ENCODE measurements around the gene ARID2. TPM values are rescaled to one million over a fixed set of nuclear protein-coding genes. Genes with fewer than 3 reads are reported as not detected.

The ARID2 gene
- total and polyA plus RNA-seq, 2 of the 13 experiments (the other 11 are each of a cell fraction or from before 2014, with no cell fraction given) = 15.9 to 22.2 TPM

DNA sequence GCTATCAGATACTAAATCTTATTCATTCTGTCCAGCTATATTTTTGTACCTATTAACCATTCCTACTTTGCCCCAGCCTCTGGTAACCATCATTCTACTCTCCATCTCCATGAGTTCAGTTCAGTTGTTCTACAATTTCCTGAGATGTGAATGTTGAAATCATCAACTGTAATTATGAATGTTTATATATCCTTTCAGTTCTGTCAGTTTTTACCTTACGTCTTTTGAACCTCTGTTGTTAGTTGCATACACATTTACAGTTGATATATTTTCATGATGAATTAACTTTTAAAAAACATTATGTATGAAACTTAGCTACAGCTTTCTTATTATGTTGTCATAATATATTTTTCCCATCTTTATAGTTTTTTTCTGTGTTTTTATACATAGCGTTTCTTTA, 102.1 kb downstream of the ARID2 start:
- 100% methylated on average over 2 of the region's 2 CpGs for WGBS (ENCODE audit: low lambda C conversion rate)
- ATAC-seq (no peak), DNase-seq (ENCODE audit: low spot score) (no peak), FAIRE-seq (no peak)
- no peaks in the 10 kb centered on the region for H3K27me3 ChIP-seq (ENCODE audit: control insufficient read depth in 1 of 2, insufficient read depth in 2 of 2, low read length in 2 of 2)
- intact Hi-C loops (cut with micrococcal nuclease; ENCODE audit: unreplicated experiment) = loop anchor here (10.0 kb wide), 1 partner anchor 67 kb away; no protein-coding TSS in a partner anchor
- no peak overlapping the region for H3K9ac ChIP-seq (ENCODE audit: insufficient read depth, low read depth, low read length)
- H3K9me3 ChIP-seq (ENCODE audit: low read length) = no peaks in the 10 kb centered on the region
- BruUV-seq (replicated peaks) = no TSS peak
- peaks cover 4 to 12% of the 10 kb centered on the region in 2 experiments; a peak in 3 of 5 replicates for H3K36me3 ChIP-seq (replicated peaks in 1 of 2; ENCODE audit: control insufficient read depth in 1 of 2, insufficient read depth in 2 of 2, low read length in 2 of 2)
- no peak overlapping the region for H3K27ac ChIP-seq (ENCODE audit: extremely low read length, insufficient read depth, low read length)
- no peak overlapping the region for H3K4me2 ChIP-seq (ENCODE audit: low read depth, low read length)
- CTCF ChIA-PET (ENCODE audit: low intra/inter-chr PET ratio, low total read pairs) = no interaction called here
- POLR2A ChIA-PET = no interaction called here
- no peak overlapping the region for H2AFZ ChIP-seq (ENCODE audit: low read length)
- H3K4me3 ChIP-seq (replicated peaks in 1 of 3; ENCODE audit: insufficient read depth in 1 of 3, low read depth in 2 of 3, low read length in 3 of 3) = no peak overlapping the region
- in situ Hi-C loops (cut with HindIII; ENCODE audit: extremely low pct_ligation_motif_present, low pct_unique_long_range_greater_than_20kb) = no loop called here
- no peaks in the 10 kb centered on the region for H4K20me1 ChIP-seq (ENCODE audit: insufficient read depth, low read length)
- peaks cover 11% of the 10 kb centered on the region for H3K4me1 ChIP-seq (ENCODE audit: insufficient read depth, low read length)
- H3K79me2 ChIP-seq (ENCODE audit: insufficient read depth, low read length) = no peaks in the 10 kb centered on the region
- TF ChIP-seq, protein P1, sequence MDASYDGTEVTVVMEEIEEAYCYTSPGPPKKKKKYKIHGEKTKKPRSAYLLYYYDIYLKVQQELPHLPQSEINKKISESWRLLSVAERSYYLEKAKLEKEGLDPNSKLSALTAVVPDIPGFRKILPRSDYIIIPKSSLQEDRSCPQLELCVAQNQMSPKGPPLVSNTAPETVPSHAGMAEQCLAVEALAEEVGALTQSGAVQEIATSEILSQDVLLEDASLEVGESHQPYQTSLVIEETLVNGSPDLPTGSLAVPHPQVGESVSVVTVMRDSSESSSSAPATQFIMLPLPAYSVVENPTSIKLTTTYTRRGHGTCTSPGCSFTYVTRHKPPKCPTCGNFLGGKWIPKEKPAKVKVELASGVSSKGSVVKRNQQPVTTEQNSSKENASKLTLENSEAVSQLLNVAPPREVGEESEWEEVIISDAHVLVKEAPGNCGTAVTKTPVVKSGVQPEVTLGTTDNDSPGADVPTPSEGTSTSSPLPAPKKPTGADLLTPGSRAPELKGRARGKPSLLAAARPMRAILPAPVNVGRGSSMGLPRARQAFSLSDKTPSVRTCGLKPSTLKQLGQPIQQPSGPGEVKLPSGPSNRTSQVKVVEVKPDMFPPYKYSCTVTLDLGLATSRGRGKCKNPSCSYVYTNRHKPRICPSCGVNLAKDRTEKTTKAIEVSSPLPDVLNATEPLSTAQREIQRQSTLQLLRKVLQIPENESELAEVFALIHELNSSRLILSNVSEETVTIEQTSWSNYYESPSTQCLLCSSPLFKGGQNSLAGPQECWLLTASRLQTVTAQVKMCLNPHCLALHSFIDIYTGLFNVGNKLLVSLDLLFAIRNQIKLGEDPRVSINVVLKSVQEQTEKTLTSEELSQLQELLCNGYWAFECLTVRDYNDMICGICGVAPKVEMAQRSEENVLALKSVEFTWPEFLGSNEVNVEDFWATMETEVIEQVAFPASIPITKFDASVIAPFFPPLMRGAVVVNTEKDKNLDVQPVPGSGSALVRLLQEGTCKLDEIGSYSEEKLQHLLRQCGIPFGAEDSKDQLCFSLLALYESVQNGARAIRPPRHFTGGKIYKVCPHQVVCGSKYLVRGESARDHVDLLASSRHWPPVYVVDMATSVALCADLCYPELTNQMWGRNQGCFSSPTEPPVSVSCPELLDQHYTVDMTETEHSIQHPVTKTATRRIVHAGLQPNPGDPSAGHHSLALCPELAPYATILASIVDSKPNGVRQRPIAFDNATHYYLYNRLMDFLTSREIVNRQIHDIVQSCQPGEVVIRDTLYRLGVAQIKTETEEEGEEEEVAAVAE (CRISPR knock-in tag; IDR thresholded peaks at IDR 0.05; ENCODE audit: borderline replicate concordance) = no peak
- no peak for TF ChIP-seq ZNF335 (CRISPR knock-in tag; IDR thresholded peaks at IDR 0.05)
- TF ChIP-seq, protein P2, sequence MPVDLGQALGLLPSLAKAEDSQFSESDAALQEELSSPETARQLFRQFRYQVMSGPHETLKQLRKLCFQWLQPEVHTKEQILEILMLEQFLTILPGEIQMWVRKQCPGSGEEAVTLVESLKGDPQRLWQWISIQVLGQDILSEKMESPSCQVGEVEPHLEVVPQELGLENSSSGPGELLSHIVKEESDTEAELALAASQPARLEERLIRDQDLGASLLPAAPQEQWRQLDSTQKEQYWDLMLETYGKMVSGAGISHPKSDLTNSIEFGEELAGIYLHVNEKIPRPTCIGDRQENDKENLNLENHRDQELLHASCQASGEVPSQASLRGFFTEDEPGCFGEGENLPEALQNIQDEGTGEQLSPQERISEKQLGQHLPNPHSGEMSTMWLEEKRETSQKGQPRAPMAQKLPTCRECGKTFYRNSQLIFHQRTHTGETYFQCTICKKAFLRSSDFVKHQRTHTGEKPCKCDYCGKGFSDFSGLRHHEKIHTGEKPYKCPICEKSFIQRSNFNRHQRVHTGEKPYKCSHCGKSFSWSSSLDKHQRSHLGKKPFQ (CRISPR knock-in tag; IDR thresholded peaks at IDR 0.05; ENCODE audit: insufficient replicate concordance) = no peak
- TF ChIP-seq, protein P3, sequence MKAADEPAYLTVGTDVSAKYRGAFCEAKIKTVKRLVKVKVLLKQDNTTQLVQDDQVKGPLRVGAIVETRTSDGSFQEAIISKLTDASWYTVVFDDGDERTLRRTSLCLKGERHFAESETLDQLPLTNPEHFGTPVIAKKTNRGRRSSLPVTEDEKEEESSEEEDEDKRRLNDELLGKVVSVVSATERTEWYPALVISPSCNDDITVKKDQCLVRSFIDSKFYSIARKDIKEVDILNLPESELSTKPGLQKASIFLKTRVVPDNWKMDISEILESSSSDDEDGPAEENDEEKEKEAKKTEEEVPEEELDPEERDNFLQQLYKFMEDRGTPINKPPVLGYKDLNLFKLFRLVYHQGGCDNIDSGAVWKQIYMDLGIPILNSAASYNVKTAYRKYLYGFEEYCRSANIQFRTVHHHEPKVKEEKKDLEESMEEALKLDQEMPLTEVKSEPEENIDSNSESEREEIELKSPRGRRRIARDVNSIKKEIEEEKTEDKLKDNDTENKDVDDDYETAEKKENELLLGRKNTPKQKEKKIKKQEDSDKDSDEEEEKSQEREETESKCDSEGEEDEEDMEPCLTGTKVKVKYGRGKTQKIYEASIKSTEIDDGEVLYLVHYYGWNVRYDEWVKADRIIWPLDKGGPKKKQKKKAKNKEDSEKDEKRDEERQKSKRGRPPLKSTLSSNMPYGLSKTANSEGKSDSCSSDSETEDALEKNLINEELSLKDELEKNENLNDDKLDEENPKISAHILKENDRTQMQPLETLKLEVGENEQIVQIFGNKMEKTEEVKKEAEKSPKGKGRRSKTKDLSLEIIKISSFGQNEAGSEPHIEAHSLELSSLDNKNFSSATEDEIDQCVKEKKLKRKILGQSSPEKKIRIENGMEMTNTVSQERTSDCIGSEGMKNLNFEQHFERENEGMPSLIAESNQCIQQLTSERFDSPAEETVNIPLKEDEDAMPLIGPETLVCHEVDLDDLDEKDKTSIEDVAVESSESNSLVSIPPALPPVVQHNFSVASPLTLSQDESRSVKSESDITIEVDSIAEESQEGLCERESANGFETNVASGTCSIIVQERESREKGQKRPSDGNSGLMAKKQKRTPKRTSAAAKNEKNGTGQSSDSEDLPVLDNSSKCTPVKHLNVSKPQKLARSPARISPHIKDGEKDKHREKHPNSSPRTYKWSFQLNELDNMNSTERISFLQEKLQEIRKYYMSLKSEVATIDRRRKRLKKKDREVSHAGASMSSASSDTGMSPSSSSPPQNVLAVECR (CRISPR knock-in tag; IDR thresholded peaks at IDR 0.05; ENCODE audit: borderline replicate concordance) = no peak
- no peak for TF ChIP-seq MYNN (CRISPR knock-in tag; IDR thresholded peaks at IDR 0.05; ENCODE audit: low read depth)
- TF ChIP-seq PHF21A (CRISPR knock-in tag; IDR thresholded peaks at IDR 0.05) = no peak
- no peak for TF ChIP-seq CBX1 (IDR thresholded peaks at IDR 0.05; ENCODE audit: low read depth)
- TF ChIP-seq, protein P4, sequence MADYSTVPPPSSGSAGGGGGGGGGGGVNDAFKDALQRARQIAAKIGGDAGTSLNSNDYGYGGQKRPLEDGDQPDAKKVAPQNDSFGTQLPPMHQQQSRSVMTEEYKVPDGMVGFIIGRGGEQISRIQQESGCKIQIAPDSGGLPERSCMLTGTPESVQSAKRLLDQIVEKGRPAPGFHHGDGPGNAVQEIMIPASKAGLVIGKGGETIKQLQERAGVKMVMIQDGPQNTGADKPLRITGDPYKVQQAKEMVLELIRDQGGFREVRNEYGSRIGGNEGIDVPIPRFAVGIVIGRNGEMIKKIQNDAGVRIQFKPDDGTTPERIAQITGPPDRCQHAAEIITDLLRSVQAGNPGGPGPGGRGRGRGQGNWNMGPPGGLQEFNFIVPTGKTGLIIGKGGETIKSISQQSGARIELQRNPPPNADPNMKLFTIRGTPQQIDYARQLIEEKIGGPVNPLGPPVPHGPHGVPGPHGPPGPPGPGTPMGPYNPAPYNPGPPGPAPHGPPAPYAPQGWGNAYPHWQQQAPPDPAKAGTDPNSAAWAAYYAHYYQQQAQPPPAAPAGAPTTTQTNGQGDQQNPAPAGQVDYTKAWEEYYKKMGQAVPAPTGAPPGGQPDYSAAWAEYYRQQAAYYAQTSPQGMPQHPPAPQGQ (CRISPR knock-in tag; IDR thresholded peaks at IDR 0.05; ENCODE audit: borderline replicate concordance) = no peak
- no peak for TF ChIP-seq ZNF83 (CRISPR knock-in tag; IDR thresholded peaks at IDR 0.05; ENCODE audit: borderline replicate concordance)
- no peak for TF ChIP-seq ZEB1 (IDR thresholded peaks at IDR 0.05; ENCODE audit: insufficient replicate concordance, low read depth)

Data from HepG2 (cell line).